Myocyte (in vitro differentiated cells): ENCODE measurements around the gene ZNF716. TPM values are rescaled to one million over a fixed set of nuclear protein-coding genes. Genes with fewer than 3 reads are reported as not detected.
"Not testable (repeated sequence)": the region's sequence is repeated elsewhere in the genome, so short reads cannot be mapped to it uniquely, and the experiment has no call there.

Source experiments
- DNase-seq: peaks from one replicate; pipeline ENCODE4 v3.0.0-alpha.2; 2012; ENCODE audit warnings: low read depth
- polyA plus RNA-seq: library from polyadenylated mRNA; unstranded; fragments of >200 nt; gene quantifications from one replicate; pipeline ENCODE4 v1.2.1, GENCODE V29; 2012; ENCODE audit warnings: missing spikeins
- total RNA-seq: library from RNA; depleted of rRNA; stranded (reverse); fragments of >200 nt; gene quantifications from 2 replicates; pipeline ENCODE4 v1.2.3, GENCODE V29; 2014

Gene ZNF716
- total RNA-seq = not detected in 2 replicates
- not detected for polyA plus RNA-seq

- DNase-seq = no peak
Observed at GRCh38 chr7:57449904-57450303, at the start of gene ZNF716. TSS of gene ZNF716 (plus strand) at chr7:57450177. CDS start at chr7:57450289, 112 bp downstream.

GRCh38 chr7:57400531-57401155 is 49.3 kb upstream of the ZNF716 start:
- DNase-seq = no peak

- not testable (repeated sequence) for DNase-seq
Observed at GRCh38 chr7:57403051-57403450, 46.9 kb upstream of the ZNF716 start.

GRCh38 chr7:57403601-57404342 is 46.2 kb upstream of the ZNF716 start:
- no peak for DNase-seq

- no peak for DNase-seq
Observed at GRCh38 chr7:57404343-57404966, 45.5 kb upstream of the ZNF716 start.

GRCh38 chr7:57404967-57405421 is 45.0 kb upstream of the ZNF716 start:
- no peak for DNase-seq

GRCh38 chr7:57407125-57407524 is 42.9 kb upstream of the ZNF716 start:
- DNase-seq = no peak

- no peak for DNase-seq
Observed at GRCh38 chr7:57412168-57412567, 37.8 kb upstream of the ZNF716 start.

GRCh38 chr7:57412618-57413017 is 37.4 kb upstream of the ZNF716 start:
- no peak for DNase-seq

- DNase-seq = no peak
Observed at GRCh38 chr7:57413529-57414398, 36.2 kb upstream of the ZNF716 start.

- no peak for DNase-seq
Observed at GRCh38 chr7:57414415-57414814, 35.6 kb upstream of the ZNF716 start.

GRCh38 chr7:57414852-57415251 is 35.1 kb upstream of the ZNF716 start:
- no peak for DNase-seq

- DNase-seq = no peak
Observed at GRCh38 chr7:57415326-57415725, 34.7 kb upstream of the ZNF716 start.

GRCh38 chr7:57415730-57416129 is 34.2 kb upstream of the ZNF716 start:
- DNase-seq = no peak

GRCh38 chr7:57416601-57417358 is 33.2 kb upstream of the ZNF716 start:
- DNase-seq = no peak

GRCh38 chr7:57417736-57418135 is 32.2 kb upstream of the ZNF716 start:
- no peak for DNase-seq

- DNase-seq = no peak
Observed at GRCh38 chr7:57423768-57424167, 26.2 kb upstream of the ZNF716 start.

GRCh38 chr7:57424515-57425238 is 25.3 kb upstream of the ZNF716 start:
- DNase-seq = no peak

- DNase-seq = no peak
Observed at GRCh38 chr7:57425239-57425944, 24.6 kb upstream of the ZNF716 start.
